Right cardiac atrium (tissue), 5 donors: ENCODE results near the gene SCGB2B2. TPM values are rescaled to one million over a fixed set of nuclear protein-coding genes. Genes with fewer than 3 reads are reported as not detected.
A peak's percentile ranks its signal among the peaks of the same experiment; 100 is the strongest.

Experiments
- ATAC-seq, 2 donors: fragments of 200-7000 bp; cut with Tn5 transposase; one replicate each; pipeline versions ENCODE4 v1.8.0 to v1.9.1; 2020; ENCODE audit warnings: moderate library complexity in 2 of 2, mild to moderate bottlenecking in 1 of 2
- DNase-seq, 3 donors: peaks; one replicate each; pipeline ENCODE4 v3.0.0-alpha.2; 2020
- H3K27ac ChIP-seq: one replicate; pipeline ENCODE4 v1.5.1; 2013; ENCODE audit warnings: mild to moderate bottlenecking, low read length, control low read depth, moderate library complexity
- H3K27me3 ChIP-seq: one replicate; pipeline ENCODE4 v1.6.1; 2013; ENCODE audit not compliant: control insufficient read depth, insufficient read depth
- H3K4me1 ChIP-seq: one replicate; pipeline ENCODE4 v1.6.1; 2013; ENCODE audit warnings: low read length; ENCODE audit not compliant: control insufficient read depth, insufficient read depth
- H3K4me3 ChIP-seq: one replicate; pipeline ENCODE4 v1.5.1; 2013; ENCODE audit warnings: low read length, control low read depth
- H3K9me3 ChIP-seq: one replicate; pipeline ENCODE4 v1.6.1; 2013; ENCODE audit warnings: low read length; ENCODE audit not compliant: control insufficient read depth
- WGBS: extraction: QIAGEN DNeasy Blood & Tissue Kit; methylation state at CpG from one replicate; pipeline ENCODE4 v1.1.7; 2013; 5-methylcytosine and 5-hydroxymethylcytosine counted together
- intact Hi-C, 4 donors: fragments of 100-400 bp; cut with DNase I; formaldehyde crosslinking; loops; one replicate each; pipeline versions ENCODE4 v1.11.0 to v1.14.0; 2022 to 2023
- long read RNA-seq, 4 donors: library from polyadenylated mRNA; unstranded; transcript quantifications; one replicate each; pipeline ENCODE4 v2.0.0, GENCODE V29; 2020 to 2021
- polyA plus RNA-seq: library from polyadenylated mRNA; stranded (reverse); fragments of 200-250 nt; gene quantifications from one replicate; pipeline ENCODE4 v1.2.3, GENCODE V29; 2013
- total RNA-seq, 4 donors: library from RNA; stranded (reverse); fragmentation: NEBNext Ultra II Directional; extraction: Animal tissue kit (Norgen Biotek cat#: 25700); gene quantifications; one replicate each; pipeline ENCODE4 v1.2.1, GENCODE V29; 2021
- donor health status: healthy with polysubstance abuse.
- donor health status: DM: no; HTN: yes; CAD: no.
- donor health status: DM: no; HTN: no; CAD: no.
- donor health status: DM: no; HTN: yes; CAD: no; lungs with severe emphysema.
- donor health status: DM: yes; HTN: yes; CAD: no.

Gene SCGB2B2
- total RNA-seq (under 1 TPM; 0.37 to 0.72 (median 0.55) TPM), polyA plus RNA-seq (0.68 TPM)
- long read RNA-seq, donor 1, partial matches to known transcripts = 0 of 9 reads
- long read RNA-seq, donor 1, other reads (novel, unspliced or antisense) = 9 of 9 reads
- long read RNA-seq, donor 2, partial matches to known transcripts = 0 of 2 reads
- long read RNA-seq, donor 2, other reads (novel, unspliced or antisense) = 1 of 2 reads
- long read RNA-seq, donor 3, partial matches to known transcripts = 0 of 1 reads
- long read RNA-seq, donor 3, other reads (novel, unspliced or antisense) = 1 of 1 reads
- long read RNA-seq, donor 4, partial matches to known transcripts = 0 of 1 reads
- long read RNA-seq, donor 4, other reads (novel, unspliced or antisense) = 1 of 1 reads

- ATAC-seq (peak; percentile 87 to 88), DNase-seq (peak in 2 of 3 donors; percentile 65 to 82)
- H3K4me1 ChIP-seq = peaks cover 2% of the 10 kb centered on the region
- no peaks in the 10 kb centered on the region for H3K27me3 ChIP-seq
- peaks cover under 1% of the 10 kb centered on the region for H3K9me3 ChIP-seq
- WGBS = 5% methylated on average over 26 of the region's 26 CpGs
- intact Hi-C loops = no loop called here
- peak within 1 kb of the TSS; percentile 78 for H3K4me3 ChIP-seq
- peak within 1 kb of the TSS; percentile 99 for H3K27ac ChIP-seq
These were observed at the start of gene SCGB2B2 for GRCh38 chr19:34676697-34677385. Gene SCGB2B2 (minus strand): TSS chr19:34677159. CDS start chr19:34594563, 82,596 bp downstream.

- no peaks in the 10 kb centered on the region for H3K9me3 ChIP-seq
- H3K27ac ChIP-seq = no peak overlapping the region
- ATAC-seq (no peak), DNase-seq (no peak)
- intact Hi-C loops = no loop called here
- H3K4me1 ChIP-seq = no peaks in the 10 kb centered on the region
- H3K27me3 ChIP-seq = no peaks in the 10 kb centered on the region
- 55% methylated on average over 6 of the region's 6 CpGs for WGBS
- no peak overlapping the region for H3K4me3 ChIP-seq
These were observed 48.4 kb upstream of the SCGB2B2 start for GRCh38 chr19:34725400-34725799.

DNA sequence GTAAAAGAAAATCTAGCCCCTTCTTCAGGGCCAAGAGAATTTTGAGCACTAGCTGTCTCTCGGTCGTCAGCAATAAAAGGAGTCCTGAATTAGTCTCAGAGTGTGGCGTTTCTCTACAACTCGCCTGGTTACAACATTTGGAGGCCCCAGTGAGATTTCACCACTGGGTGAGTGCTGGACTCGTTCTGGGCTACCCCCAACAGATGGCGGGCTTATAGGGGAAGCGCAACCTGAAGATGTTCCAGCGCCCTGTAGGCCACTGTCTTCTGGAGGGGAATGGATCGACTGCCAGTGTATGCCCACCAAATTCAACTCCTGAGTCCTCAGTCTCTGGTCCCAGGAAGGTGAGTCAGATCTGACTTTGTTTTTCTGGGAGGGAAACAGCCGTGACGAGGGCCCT lies 45.4 kb upstream of the SCGB2B2 start:
- 48% methylated on average over 11 of the region's 11 CpGs for WGBS
- intact Hi-C loops = no loop called here
- ATAC-seq (no peak), DNase-seq (no peak)
- Histone ChIP-seq H3K4me1 (no peaks in the 10 kb centered on the region), H3K27ac (no peak overlapping the region), H3K27me3 (no peaks in the 10 kb centered on the region), H3K4me3 (no peak overlapping the region), H3K9me3 (no peaks in the 10 kb centered on the region)

DNA sequence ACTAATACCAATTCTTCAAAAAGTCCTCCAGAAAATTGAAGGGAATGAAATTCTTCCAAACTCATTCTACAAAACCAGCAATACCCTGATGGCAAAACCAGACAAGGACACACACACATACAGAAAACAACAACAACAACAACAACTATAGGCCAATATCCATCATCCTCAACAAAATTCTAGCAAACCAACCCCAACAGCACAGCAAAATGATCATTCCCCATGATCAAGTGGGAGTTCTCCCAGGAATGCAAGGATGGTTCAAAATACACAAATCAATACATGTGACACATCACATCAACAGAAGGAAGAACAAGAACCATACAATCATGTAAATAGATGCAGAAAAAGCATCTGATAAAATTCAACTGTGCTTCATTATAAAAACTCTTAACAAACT lies 38.4 kb upstream of the SCGB2B2 start:
- intact Hi-C loops = loop anchor here in 1 of 4 donors (10.0 kb wide), 1 partner anchor 161 kb away; no protein-coding TSS in a partner anchor
- DNase-seq (no peak), ATAC-seq (no peak)
- H3K27ac ChIP-seq = no peak overlapping the region
- no peaks in the 10 kb centered on the region for H3K27me3 ChIP-seq
- no peaks in the 10 kb centered on the region for H3K9me3 ChIP-seq
- H3K4me3 ChIP-seq = no peak overlapping the region
- no peaks in the 10 kb centered on the region for H3K4me1 ChIP-seq

DNA sequence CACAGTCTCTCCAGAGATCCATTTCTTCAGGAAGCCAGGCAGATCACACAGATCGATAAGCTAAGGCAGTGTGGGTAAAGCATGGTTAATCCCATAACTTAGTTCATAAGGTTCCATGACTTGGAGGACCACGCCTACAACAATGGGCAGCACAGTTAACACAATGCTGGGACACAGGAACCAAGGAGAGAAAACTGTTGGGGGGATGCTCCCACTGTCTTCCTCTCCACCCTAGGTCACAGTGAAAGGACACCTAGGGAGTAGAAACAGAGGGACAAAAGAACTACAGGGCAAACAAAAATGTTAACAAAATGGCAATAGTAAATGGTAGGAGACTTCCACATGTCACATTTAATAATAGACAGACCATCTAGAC lies 36.3 kb upstream of the SCGB2B2 start:
- no peaks in the 10 kb centered on the region for H3K9me3 ChIP-seq
- no peaks in the 10 kb centered on the region for H3K27me3 ChIP-seq
- ATAC-seq = no peak
- no peak overlapping the region for H3K27ac ChIP-seq
- 86% methylated on average over 2 of the region's 2 CpGs for WGBS
- DNase-seq = no peak
- intact Hi-C loops = loop anchor here (2.0 to 10.0 kb wide), 5 partner anchors 66 to 211 kb away; no protein-coding TSS in a partner anchor
- H3K4me3 ChIP-seq = no peak overlapping the region
- H3K4me1 ChIP-seq = no peaks in the 10 kb centered on the region

GRCh38 chr19:34712395-34713261 lies 35.7 kb upstream of the SCGB2B2 start:
- Histone ChIP-seq H3K27ac (no peak overlapping the region), H3K27me3 (no peaks in the 10 kb centered on the region), H3K4me3 (no peak overlapping the region), H3K4me1 (no peaks in the 10 kb centered on the region), H3K9me3 (no peaks in the 10 kb centered on the region)
- 34% methylated on average over 11 of the region's 11 CpGs for WGBS
- DNase-seq = peak in 1 of 3 donors; percentile 17
- intact Hi-C loops = loop anchor here (1.0 to 10.0 kb wide), 6 partner anchors 65 to 210 kb away; no protein-coding TSS in a partner anchor
- ATAC-seq = peak; percentile 72 to 75

GRCh38 chr19:34711890-34712289 lies 34.9 kb upstream of the SCGB2B2 start:
- no peaks in the 10 kb centered on the region for H3K27me3 ChIP-seq
- no peak overlapping the region for H3K4me3 ChIP-seq
- no peaks in the 10 kb centered on the region for H3K9me3 ChIP-seq
- intact Hi-C loops = loop anchor here (1.0 to 10.0 kb wide), 6 partner anchors 65 to 210 kb away; no protein-coding TSS in a partner anchor
- no peaks in the 10 kb centered on the region for H3K4me1 ChIP-seq
- ATAC-seq = no peak
- H3K27ac ChIP-seq = no peak overlapping the region
- WGBS = 62% methylated on average over 6 of the region's 6 CpGs
- DNase-seq = no peak

DNA sequence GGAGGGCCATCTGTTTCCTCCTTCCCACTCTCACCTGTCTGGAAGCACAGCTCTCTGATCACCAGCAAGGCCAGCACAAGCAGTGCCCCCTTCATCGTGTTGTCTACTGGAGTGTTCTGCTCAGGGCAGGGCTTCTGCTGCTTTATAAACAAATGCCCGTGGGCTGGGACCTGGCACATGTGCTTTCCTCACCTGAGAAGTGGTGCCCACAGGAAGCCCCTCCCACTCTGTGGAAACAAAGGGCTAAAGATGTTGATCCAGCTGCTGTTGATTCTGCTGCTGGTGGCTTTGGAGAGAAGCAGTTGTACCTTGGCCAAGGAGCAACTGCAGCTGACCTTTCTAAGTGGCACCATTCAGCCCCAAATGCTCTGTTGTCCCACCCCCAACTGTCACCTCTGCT lies 30.7 kb upstream of the SCGB2B2 start:
- no peaks in the 10 kb centered on the region for H3K27me3 ChIP-seq
- DNase-seq (no peak), ATAC-seq (no peak)
- H3K4me3 ChIP-seq = no peak overlapping the region
- 63% methylated on average over 2 of the region's 2 CpGs for WGBS
- H3K4me1 ChIP-seq = no peaks in the 10 kb centered on the region
- no peaks in the 10 kb centered on the region for H3K9me3 ChIP-seq
- intact Hi-C loops = no loop called here
- no peak overlapping the region for H3K27ac ChIP-seq

- intact Hi-C loops = no loop called here
These were observed 15.6 kb upstream of the SCGB2B2 start for GRCh38 chr19:34692549-34692948.

GRCh38 chr19:34690372-34690771 lies 13.4 kb upstream of the SCGB2B2 start:
- ATAC-seq (no peak), DNase-seq (no peak)
- no peaks in the 10 kb centered on the region for H3K9me3 ChIP-seq
- intact Hi-C loops = no loop called here
- H3K27me3 ChIP-seq = no peaks in the 10 kb centered on the region
- no peak overlapping the region for H3K27ac ChIP-seq
- H3K4me1 ChIP-seq = no peaks in the 10 kb centered on the region
- WGBS = 82% methylated on average over 3 of the region's 3 CpGs
- no peak overlapping the region for H3K4me3 ChIP-seq

More at GRCh38 chr19:34692549-34692948, 15.6 kb upstream of the SCGB2B2 start:
- 42% methylated on average over 2 of the region's 2 CpGs for WGBS
- Histone ChIP-seq H3K27ac (no peak overlapping the region), H3K27me3 (no peaks in the 10 kb centered on the region), H3K4me3 (no peak overlapping the region), H3K4me1 (no peaks in the 10 kb centered on the region), H3K9me3 (no peaks in the 10 kb centered on the region)
- DNase-seq (no peak), ATAC-seq (peak; percentile 44 to 68)
